Right ventricle myocardium superior (tissue), 1 donor: ENCODE measurements around the gene SCNN1G. TPM values are rescaled to one million over a fixed set of nuclear protein-coding genes. Genes with fewer than 3 reads are reported as not detected.

Source experiments
- ATAC-seq: fragments of 200-7000 bp; cut with Tn5 transposase; one replicate; pipeline ENCODE4 v1.9.1; 2020; ENCODE audit warnings: mild to moderate bottlenecking; ENCODE audit not compliant: poor library complexity
- DNase-seq: peaks from one replicate; pipeline ENCODE4 v3.0.0-alpha.2; 2020
- intact Hi-C: fragments of 100-400 bp; cut with DNase I; formaldehyde crosslinking; loops from one replicate; pipeline ENCODE4 v1.11.2; 2022
- total RNA-seq: library from RNA; stranded (reverse); fragmentation: NEBNext Ultra II Directional; extraction: Animal tissue kit (Norgen Biotek cat#: 25700); gene quantifications from one replicate; pipeline ENCODE4 v1.2.1, GENCODE V29; 2021
- donor health status: DM: no; HTN: yes; CAD: no; lungs with severe emphysema.

Gene SCNN1G
- total RNA-seq, 1 donor from 2014 or later = 0.13 TPM

- ATAC-seq (peak; percentile 75), DNase-seq (peak; percentile 89)
- intact Hi-C loops = loop anchor here (5.0 kb wide), 1 partner anchor 76 kb away; no protein-coding TSS in a partner anchor
Measured at GRCh38 chr16:23148513-23149266, 33.9 kb upstream of the SCNN1G start.

- ATAC-seq (peak; percentile 97), DNase-seq (peak; percentile 98)
- intact Hi-C loops = loop anchor here (5.0 kb wide), 1 partner anchor 77 kb away; no protein-coding TSS in a partner anchor
Measured at GRCh38 chr16:23149267-23149992, 33.1 kb upstream of the SCNN1G start, which contains the start of gene USP31. USP31 (minus strand) TSS chr16:23149452; CDS start chr16:23149270, 182 bp downstream.

DNA sequence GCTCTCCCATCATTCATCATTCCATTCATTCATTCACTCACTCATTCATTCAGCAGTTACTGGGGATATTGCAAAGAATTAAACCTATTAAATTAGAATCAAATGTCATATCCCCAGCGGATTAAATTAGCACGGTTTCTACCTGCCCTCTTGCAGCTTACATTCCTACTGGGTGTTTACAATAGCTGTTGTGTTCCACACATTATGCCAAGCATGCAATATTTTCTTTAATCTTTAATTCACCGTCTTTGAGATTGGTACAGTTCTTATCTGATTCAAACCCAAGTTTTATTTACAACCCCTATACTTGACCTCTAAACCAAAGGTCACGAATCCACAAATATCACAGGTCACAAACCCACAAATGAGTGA, 32.6 kb upstream of the SCNN1G start:
- intact Hi-C loops = loop anchor here (5.0 kb wide), 1 partner anchor 78 kb away; no protein-coding TSS in a partner anchor

GRCh38 chr16:23152386-23153178, 30.0 kb upstream of the SCNN1G start:
- no peak for DNase-seq
- intact Hi-C loops = no loop called here
- ATAC-seq = no peak

More for the DNA sequence above, 32.6 kb upstream of the SCNN1G start:
- no peak for DNase-seq
- no peak for ATAC-seq

DNA sequence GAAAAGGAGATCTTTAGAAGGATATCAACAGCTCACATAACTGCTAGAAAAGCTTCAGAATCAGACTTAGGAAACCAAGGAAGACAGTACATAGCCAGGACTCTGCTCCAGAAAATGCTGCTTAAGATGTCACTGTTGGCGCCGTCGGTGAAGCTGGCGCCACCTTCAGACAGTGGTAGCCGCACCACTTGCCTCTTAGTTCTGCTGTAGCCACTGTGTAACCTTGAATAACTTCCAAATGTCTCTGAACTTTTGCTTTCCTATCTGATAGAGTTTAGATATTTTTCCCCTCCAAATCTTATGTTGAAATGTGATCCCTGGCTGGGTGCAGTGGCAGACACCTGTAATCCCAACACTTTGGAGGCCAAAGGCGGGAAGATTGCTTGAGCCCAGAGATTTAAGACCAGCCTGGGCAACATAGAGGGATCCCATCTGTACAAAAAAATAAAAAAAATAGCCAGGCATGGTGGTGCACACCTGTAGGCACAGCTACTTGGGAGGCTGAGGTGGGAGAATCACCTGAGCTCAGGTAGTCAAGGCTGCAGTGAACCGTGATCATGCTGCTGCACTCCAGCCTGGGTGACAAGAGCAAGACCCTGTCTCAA, 27.0 kb upstream of the SCNN1G start:
- peak; percentile 48 for DNase-seq
- peak; percentile 67 for ATAC-seq
- intact Hi-C loops = no loop called here

GRCh38 chr16:23156110-23156509, 26.4 kb upstream of the SCNN1G start:
- no peak for DNase-seq
- ATAC-seq = no peak
- intact Hi-C loops = no loop called here

DNA sequence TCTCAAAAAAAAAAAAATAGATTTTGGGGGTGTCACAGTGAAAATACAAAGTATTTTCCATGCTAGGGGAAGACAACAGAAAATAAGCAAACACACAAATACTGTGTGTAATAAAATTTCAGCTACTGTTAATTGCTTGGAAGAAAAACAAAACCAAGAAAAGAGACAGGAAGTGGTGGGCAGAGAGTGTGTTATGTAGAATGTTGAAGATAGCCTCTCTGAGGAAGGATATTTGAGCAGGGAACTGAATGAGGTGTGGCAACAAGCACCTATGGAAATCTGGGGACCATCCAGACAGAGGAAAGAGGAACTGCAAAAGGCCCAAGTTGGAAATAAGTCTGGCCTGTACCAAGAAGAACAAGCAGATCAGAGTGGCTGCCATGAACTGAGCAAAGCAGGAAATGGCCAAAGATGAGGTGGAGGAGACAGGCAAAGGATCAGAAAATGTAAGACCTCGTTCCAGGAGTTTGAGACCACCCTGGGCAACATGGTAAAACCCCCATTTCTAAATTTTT, 25.5 kb upstream of the SCNN1G start:
- intact Hi-C loops = no loop called here
- DNase-seq = no peak
- ATAC-seq = no peak

DNA sequence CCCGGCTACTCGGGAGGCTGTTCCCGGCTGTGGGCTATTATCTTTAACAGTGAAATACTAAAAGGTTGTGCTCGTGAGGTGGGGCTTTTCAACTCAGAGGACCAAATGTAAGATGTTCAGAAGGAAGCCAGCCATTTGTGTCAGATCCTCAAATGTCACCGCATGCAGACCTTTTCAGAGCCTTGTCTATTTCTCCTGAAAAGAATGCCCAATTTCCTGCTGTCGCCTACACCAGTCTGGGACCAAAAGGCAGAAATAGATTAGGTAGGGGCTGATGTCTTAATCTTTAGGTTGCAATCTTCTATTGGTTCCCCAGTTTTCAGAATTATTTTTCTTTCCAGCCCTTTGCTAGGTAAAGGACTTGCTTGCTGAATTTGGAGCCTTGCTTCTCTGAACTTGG, 24.4 kb upstream of the SCNN1G start:
- ATAC-seq = no peak
- intact Hi-C loops = no loop called here
- DNase-seq = no peak

DNA sequence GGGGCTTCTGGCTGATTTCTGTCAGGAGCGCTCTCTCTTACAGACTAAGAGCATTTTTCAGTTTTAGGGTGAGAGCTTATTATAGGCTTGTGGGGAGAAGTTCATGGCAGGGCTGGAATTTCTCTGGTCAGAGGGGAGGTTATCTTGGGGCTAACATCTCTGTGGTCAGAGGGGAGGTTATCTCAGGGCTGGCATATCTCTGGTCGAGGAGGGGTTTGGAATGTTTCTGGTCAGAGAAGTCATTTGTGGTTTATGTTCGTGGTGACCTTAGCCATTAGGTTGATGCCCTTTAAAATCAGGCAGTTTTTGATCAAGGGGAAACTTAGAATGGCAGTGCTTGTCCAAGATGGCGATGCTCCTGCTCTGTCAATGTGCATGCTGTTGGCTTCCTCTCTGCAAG, 22.5 kb upstream of the SCNN1G start:
- ATAC-seq = no peak
- intact Hi-C loops = no loop called here
- DNase-seq = no peak

- DNase-seq (no peak), ATAC-seq (no peak)
- intact Hi-C loops = no loop called here
Measured at GRCh38 chr16:23160574-23160973, 22.0 kb upstream of the SCNN1G start.

DNA sequence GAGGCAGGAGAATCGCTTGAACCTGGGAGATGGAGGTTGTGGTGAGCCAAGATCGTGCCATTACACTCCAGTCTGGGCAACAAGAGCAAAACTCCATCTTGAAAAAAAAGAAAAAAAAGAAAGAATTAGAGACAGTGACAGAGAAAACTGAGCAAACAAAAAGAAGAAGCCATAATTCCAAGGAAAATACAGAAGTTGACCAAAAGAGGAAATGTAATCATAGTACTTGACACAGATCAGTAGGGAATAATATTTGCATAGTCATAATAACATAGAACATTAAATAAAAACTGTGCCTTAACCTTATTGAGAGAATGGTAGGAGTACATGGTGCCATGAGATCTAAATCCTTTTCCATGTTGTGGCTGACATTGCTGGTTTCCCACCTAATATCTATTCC, 18.6 kb upstream of the SCNN1G start:
- intact Hi-C loops = no loop called here
- no peak for ATAC-seq
- DNase-seq = no peak

GRCh38 chr16:23164736-23165135, 17.8 kb upstream of the SCNN1G start:
- no peak for DNase-seq
- intact Hi-C loops = no loop called here
- ATAC-seq = no peak

DNA sequence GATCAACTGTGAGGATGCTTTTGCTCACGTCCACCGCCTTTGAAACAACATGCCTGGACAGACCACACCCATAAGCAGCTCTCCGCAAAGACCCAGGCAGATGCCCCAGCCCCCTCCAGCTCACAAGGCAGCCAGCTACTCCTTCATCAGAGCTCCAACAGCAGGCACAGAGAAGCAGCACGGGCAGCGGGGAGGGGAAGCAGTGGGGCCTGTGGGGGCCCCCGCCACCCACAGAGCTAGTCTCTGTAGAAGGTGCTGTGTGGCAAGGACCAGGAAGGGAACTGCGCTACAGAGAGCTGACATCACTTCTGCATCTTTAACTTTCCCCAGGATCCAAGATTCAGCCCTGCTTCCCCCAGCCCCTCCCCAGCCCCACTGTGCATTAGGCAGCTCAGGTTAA, 10.0 kb upstream of the SCNN1G start:
- ATAC-seq = no peak
- intact Hi-C loops = no loop called here
- DNase-seq = no peak

DNA sequence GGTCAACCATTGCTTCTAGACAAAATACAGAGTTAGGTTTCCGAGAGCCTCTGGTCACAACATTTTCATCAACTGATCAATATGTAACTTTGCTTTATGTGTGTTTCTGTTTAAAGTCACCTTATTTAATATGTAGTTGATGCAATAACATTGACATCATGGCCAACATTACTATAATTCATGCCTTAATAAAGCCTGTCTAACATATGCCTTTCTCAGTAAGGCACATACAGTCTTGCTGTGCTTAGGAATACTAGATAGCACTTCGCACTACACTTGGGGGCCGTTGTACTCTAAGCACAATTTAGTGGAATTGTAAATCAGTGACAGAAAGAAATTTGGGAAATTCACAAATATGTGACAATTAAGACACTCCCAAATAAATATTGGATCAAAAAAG, 9.6 kb upstream of the SCNN1G start:
- ATAC-seq = no peak
- intact Hi-C loops = no loop called here
- no peak for DNase-seq

DNA sequence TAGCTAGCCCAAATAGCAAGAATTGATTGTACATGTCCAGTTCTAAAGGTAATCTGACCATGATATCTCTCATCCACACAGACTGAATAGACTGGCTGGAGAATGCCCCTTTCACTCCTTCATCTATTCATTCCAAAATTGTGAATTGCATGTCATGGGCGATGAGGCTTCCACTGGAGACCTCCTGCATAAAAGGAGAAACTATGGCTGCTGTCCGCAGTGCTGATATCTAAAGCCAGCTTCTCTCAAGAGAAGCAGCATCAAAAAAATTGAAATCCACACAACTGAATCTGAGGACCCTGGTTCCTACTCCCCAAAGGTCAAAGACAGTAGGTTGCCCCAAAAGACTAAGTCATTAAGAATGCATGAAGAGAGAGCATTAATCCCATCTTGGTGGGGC, 7.9 kb upstream of the SCNN1G start:
- ATAC-seq (no peak), DNase-seq (no peak)
- intact Hi-C loops = no loop called here

- ATAC-seq (no peak), DNase-seq (no peak)
- intact Hi-C loops = no loop called here
Measured at GRCh38 chr16:23175651-23176050, 6.9 kb upstream of the SCNN1G start.

DNA sequence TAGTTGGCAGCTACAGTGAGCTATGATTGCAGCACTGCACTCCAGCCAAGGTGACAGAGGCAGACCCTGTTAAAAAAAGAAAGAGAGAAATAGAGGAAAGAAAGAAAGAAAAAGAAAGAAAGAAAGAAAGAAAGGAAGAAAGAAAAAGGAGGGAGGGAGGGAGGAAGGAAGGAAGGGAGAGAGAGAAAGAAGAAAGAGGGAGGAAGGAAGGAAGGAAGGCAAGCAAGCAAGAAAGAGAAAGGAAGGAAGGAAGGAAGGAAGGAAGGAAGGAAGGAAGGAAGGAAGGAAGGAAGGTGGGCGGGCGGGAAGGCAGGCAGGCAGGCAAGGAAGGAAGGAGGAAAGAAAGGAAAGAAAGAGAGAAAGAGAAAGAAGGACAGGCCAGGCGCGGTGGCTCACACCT, 1.0 kb upstream of the SCNN1G start:
- no peak for DNase-seq
- intact Hi-C loops = loop anchor here (10.0 kb wide), 1 partner anchor 213 kb away; no protein-coding TSS in a partner anchor
- ATAC-seq = no peak

DNA sequence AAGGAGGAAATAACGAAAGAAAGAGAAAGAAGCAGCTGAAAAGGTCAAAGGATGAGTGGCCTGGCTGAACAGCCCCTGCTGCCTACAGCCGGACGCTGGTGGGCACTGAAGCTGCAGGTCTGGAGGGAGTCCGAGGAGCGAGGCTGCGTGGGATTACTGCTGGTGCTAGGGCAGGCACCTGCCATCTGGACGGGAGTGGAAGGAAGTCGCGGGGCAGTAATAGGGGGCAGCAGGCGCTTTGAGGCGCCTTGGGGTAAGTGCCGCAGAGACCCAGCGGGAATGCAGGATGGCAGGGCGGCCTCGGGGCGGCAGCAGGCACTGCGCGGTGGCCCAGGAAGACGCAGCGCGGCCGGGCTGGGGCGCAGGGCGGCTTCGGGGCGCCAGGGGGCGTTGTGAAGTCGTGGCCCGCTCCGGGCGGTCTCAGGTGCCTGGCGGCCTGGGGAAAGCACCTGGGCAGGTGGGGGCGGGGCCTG, 303 bp upstream of the SCNN1G start:
- ATAC-seq (peak; percentile 97), DNase-seq (peak; percentile 78)
- intact Hi-C loops = loop anchor here (2.0 to 10.0 kb wide), 2 partner anchors 213 to 253 kb away; no protein-coding TSS in a partner anchor
